Hippocampal formation (tissue), 2 donors: Measurements from ENCODE around the gene MOB3B.

Experiments
- DNase-seq, 2 donors: peaks; one replicate each; lab custom pipeline; 2025; lab: John Stamatoyannopoulos, UW

Gene MOB3B

DNA sequence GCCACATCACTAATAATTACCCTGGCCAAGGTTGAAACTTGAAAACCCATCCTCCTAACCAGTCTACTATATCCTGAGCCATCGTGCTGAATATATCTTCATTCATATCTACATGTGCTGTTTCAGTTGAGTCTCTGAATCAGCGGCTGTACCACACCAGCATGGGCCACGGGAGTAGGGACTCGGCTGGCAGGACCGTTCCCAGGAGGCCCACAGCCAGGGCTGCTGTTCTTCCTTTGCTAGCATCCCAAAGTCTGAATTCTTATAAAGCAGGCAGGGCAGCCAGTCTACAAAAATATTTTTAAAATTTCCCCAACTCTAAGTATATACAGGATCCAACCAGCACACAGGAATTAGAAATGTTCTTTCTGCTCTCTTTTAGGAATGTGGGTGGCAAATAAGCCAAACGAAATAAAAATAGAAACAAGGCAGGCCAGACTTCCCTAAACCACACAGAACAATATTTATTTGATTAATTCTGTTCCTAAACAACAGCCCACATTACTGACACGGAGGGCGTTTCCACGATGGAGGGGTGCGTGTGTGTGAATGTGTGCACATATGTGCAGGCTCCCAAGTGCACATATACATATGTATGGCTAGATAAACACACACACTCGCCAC, 189.8 kb downstream of the MOB3B start:
- peak in 1 of 2 donors; percentile 78 for DNase-seq

DNA sequence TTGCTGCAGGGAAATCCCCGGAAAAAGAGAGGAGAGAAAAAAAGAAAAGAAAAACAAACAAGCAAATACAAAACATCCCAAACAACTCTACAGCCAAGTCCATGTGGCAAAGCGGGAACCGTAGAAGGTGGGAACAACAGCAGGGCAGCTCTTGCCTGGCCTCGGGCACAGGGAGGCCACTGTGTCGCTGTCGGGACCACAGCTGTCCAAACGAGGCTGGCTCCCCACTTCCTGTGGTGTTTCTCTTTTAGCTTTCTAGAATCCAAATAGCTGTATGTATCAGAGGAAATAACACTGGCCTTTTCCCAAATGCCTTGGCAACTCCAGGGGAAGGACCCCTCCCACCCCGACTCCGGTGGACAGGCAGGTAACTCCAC, 191.1 kb downstream of the MOB3B start:
- no peak for DNase-seq

DNA sequence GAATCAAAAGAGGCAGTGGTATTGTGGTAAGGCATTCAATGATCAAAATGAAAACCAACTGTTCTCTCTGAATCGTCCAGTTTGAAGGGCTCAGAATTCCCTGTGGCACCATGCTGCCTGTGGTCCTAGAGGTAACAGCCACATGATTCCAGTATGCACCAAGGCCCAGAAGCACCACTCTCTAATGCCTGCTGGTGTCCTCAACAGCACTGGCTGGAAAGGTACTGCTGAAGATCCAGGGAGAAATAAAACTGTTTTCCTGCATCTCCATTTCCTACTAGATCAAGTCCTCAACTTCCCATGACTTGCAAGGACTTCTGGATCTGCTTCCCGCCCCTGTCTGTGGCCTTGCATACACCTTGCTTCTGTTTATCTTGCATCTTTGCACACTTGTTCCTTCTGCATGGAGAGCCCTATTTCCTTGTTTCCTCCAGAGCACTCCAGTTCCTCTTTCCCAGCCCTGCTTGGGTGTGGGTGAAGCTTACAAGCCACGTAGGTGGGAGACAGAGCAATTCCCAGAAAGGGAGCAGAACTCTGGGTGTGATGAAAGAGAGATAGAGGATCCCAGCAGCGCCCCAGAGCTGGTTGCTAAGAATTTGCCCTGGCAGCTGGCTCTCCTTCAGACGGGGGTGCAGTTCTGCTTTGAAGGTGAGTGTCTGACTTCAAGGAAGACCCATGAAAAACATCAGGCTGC, 191.6 kb downstream of the MOB3B start:
- DNase-seq, result peak in 1 of 2 donors; percentile 46

DNA sequence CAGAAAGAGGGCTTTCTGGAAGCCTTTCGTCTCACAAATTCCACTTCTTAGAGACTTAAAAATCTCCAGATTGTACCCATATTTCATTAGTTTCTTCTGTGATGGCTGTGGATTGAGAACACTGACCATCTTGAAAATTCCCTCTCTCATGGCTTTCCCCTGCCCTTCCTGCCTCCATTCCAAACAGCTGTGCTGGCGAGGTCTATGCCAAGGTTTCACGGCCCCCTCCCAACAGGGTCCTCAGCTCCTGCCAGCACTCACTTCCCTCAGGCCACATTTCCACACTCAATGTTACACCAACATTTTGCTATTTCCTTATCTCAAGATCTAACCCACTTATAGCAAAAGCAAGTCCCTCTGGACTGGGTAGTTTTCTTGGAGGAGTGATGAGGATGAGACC, 192.4 kb downstream of the MOB3B start:
- DNase-seq, result no peak

DNA sequence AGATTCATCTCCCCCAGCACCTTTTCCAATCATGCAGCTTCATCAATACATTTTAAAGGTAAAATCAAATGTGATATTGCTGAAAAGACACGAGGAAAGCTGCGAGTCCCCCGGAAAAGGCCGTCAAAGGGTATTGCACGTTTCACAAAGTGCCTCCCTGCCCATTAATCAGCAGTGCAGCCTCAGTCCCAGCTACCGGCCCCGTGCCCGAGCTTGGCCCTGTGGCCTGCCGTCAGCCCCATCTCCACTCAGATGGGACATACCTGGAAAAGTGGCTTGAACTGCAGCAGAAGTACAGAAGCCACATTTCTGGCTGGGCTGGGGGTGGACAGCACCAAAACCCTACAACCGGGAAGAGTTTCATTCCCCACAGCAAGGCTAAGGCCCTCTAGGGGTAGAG, 192.8 kb downstream of the MOB3B start:
- no peak for DNase-seq

DNA sequence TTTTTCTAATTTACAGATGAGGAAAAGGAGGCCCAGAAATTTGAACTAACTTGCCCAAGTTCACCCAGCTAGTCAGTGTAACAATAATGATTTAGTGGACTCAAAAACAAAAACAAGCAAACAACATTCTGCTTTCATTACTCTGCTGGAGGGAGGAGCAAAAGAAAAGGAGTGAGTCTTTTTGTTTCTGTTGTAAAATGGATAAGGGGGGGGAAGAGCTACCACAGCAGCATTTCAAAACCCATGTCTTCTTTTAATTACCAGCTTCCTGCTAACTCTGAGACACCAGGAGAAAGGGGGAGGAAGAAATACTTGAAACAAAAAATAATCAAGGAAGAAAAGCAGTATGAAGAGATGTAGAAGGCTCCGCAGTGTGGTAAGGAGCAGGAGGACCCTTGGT, 193.5 kb downstream of the MOB3B start:
- DNase-seq, result no peak

DNA sequence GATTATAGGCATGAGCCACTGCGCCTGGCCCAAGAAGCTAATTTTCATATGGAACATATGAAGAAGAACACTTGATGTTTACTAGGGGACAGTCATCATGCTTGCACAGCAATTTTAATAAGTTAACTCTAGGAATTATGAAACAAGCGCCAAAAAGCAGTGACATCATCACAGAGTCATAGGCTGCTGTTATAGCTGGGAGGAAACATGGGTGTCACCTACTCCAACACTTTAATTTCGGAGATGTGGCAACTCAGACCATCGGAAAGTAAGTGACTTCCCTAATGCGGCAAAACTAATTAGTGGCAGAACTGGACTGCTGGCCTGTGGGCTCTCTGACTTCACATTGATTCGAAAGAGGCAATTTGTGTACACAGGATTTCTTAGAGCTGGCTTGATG, 194.5 kb downstream of the MOB3B start:
- DNase-seq, result no peak

DNA sequence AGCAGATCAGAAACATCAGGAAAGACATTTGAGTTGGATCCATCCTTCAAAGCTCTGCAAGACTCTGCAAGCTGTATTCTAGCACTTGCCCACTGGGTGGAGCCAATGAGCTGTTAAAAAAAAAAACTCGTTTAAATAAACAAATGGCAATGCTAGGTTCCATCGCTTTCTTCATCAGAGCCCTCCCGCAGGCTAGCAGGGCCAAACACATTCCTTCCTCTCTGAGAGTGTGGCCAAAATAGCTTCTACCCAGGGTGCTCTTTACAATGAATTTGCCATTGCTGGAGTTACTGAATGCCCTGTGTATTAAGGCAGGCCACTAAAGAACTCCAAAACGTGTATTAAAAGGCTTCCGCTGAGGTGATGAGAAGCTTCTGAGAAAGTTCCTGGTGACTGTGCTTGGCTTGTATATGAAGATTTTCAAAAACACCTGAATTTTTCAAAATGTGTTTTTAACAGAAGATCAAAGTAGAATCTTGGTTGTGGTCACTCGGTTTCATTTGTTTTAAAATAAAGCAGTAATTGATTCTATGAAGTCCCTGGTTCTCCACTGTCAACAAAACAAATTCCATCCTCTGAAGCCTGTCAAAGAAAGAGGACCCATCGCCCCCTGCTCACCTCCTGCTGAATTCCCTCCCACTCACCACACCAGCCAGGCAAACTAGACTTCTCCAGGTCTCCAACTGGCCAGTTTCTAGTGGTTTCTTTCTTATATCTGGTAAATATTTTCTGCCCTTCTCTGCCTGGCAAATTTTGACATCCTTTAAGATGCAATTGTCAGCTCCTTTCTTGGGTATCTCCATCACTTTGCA, 196.2 kb downstream of the MOB3B start:
- peak; percentile 66 to 84 for DNase-seq

DNA sequence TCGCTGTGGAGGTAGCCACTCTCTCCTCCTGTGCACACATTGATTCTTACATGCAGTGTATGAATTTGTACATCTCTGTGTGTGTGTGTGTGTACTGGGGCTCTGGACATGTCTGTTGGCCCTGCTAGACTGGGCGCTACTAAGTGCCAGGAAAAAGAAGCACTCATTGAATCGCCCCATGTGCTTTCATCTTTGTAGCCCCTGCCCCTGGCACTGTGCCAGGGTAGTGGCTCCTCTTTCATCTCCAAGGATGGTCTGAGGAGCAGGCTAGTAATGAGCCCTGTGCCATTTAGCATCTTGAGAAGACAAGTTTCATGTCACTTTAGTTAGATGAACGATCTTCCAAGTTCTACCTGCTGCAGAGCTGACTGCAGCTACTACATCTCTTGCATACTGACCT, 198.2 kb downstream of the MOB3B start:
- DNase-seq, result no peak

DNA sequence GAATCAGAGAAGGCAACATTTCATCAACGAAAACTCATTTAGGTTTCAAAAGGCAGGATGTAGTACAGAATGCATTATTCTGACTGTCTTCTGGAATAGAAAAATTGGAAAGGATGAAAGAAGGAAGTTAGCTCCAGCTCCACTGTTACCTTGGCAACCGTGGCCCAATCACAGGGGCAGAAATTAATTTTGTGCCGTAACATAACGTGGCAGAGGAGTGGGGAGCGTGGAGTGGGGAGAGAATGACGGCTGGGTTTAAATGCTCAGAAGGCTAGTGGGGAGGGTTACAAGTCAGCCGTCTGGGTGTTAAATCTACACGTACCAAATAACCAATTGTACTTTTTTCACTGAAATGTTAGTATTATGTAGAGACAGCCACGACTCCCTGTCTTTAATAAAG, 200.3 kb downstream of the MOB3B start:
- no peak for DNase-seq

DNA sequence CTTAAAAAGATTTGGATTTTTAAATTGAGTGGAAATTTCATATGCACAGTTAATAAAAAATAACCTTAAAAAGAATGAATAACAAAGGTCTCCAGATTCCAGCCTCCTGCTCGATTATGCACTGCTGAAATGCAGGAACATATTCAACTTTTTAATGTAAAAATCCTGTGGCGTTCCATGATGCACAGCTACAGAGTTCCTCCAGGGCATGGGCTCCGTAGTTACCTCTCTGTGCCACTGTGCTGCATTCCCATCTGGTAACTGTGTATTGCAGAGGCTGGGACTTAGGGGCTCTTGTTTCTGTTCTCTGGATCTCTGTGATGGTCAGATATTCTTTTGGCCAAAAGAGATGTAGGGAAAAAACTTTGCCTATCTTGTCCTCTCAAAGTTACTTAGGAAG, 201.1 kb downstream of the MOB3B start:
- DNase-seq, result no peak

DNA sequence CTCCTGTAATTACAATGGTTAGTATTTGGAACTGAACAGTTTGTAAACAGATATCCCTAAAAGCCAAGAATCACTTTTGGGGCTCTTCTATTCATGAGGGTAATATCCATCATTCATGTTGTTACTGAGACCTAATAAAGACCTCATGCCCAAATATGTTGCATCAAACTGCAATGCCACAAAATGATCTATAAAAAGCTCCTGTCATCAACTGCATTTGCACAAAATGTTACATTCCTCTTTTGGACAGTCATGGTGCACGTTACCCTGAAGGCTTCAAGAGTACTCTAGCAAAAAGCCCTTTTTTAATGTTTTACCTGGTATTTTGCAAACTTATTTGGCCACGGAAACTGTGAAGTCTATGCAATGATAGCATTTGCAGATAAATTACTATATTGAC, 218.4 kb downstream of the MOB3B start:
- DNase-seq, result no peak

DNA sequence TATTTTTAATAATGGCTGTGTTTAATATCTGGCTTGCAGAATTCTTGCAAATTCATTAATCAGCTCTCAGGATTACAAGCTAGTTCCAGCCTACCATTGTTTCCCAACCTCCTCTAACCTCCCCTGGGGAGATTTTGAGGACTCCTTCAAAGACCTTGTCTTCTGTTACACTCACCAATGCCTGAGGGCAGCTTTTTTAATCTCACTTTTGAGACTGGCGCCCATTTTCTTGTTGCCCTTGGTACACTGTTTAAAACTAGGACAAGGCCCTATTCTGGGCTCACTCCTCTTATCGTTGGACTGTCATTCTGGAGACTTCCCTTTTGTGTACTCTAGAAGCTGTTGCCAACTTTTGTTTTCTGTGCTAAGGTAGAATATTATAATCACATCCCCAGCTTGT, 219.0 kb downstream of the MOB3B start:
- DNase-seq, result no peak

DNA sequence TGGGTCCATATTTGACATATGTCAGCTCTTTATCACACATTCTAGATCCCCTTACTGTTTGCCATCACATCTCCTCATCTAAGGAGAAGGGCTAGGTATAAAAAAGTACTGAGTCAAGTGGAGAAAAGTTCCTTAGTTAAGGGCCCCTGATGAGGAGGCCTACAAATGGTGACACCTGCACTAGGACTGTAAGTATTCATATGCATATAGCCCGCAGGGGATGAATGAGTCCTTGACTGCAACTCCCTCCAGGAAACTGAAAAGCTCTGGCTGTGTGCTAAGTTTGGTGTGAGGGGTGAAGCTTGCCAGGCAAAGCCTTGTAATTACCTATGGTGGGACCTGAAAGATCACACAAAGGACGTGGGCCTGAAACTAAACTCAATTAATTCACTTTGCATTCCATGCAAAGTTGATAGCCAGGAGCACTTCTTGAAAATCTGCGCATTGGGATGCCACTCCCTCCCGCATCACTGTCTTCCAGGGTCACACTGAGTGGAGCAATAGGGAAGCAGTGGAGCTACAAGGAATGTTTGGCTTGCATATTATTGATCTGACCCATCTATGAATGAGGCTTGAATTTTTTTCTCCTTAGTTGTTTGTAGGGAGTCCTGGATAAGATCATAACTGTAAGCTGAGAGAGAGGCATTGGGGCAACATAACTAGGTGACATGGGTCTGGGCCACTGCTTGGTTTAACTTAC, 220.8 kb downstream of the MOB3B start:
- DNase-seq, result no peak

DNA sequence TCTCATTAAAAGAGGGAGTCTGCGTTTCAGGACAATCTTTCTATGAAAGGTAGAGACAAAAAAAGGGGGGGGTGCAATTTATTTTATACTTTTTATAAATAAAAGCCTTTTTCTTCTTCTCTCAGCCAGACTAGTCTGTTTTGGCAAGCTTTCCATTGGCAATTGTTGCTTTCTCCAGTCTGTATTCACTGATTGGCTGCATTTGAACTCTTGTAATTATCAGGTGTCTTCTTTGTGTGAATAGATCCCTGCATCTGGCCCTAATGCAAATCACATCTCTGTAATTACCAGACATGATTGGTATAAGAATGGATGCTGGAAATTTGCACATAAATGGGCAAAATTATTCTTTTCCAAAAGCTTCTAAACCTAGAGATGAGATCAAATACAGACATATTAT, 225.1 kb downstream of the MOB3B start:
- no peak for DNase-seq

DNA sequence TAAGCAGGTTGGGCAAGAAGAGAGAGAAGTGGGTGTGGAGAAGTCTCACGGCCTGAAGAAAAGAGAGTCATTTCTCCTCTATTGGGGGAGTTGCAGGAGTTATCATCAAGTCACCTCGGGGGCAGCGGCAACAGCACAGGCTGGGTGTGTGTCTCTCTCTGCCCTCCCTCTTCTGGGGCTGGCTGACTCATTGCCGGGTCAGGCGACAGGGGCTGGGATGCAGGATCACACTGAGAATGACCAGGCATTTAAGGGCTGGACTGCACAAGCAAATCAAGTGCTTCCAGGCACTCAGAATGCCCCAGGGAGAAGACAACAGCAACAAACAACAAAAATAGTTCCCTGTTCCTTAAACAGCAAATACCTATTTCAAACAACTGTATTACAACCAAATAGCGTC, 226.4 kb downstream of the MOB3B start:
- no peak for DNase-seq

DNA sequence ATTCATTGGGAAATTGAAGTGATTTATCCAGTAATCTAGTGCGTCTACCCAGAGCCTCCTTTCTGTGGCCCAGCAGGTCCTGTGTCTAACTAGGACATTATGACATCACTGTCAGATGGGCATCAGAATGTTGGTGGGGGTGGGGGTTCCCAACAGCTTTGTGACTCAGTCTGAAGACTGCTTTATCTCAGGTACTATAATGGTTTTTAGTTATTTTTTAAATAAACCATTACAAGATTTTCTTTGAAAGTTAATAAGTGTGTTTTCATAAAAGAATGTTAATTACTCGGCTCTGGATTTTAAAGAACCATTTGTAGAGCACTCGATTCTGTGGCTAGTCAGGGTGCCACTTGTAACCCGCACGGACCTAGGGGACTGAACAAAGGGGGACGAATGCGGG, 232.6 kb downstream of the MOB3B start, which contains the start of gene EQTN:
EQTN (minus strand) TSS at position 101 of the 400 bp plus-strand sequence; CDS start at position 6, 95 bp downstream.
- no peak for DNase-seq

DNA sequence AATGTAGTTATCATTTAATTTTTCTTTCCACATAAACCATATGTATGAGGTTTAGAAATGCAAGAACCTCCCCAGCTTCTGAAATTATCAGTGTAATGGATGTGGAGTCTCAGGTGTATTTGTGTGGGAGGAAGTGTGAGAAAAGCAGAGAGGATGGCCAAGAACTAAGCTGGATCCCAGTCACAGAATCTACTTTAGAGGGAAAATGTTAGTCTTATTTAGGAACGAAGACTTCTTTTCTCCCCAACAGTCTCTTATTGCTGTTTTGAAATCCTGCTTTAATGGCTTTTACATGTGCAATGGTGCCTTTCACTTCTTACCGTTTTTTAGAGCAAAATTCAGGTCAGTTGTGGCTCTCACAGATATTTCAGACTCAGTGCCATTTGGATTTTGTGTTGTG, 235.6 kb downstream of the MOB3B start:
- no peak for DNase-seq

DNA sequence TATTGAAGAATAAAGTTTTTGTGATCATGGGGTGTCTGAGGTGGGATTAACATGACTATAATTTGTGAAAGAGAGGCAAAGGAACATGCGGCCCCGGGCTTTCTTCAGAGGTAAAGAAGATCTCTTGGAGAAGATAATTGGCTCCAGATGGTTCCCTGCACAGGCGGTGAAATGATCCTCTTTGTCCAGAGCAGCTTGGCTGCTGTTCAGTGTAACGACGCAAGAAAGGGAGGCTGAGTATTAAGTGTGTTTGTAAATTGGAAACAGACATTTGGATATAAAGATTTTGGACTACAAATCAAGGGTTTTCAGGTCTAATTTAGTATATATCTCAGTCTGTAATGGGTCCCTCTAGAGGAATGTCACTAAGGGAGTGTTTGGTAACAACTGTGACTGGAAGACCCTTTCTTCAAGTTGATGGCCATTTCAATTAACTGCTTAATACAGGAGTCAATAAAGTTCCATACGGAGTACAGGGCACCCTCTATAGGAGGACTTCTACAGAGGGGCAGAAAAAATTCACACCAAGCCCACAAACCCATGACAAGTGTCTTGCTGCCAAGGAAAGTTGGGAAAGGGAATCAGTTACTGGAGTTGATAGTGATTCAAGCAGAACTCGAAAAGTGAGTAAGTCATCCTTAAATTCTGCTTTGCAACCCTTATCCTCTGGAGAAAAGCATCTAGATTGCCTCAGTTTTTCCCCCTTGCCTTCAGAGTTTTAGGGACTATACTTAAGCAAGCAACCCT, 236.8 kb downstream of the MOB3B start:
- DNase-seq, result no peak

DNA sequence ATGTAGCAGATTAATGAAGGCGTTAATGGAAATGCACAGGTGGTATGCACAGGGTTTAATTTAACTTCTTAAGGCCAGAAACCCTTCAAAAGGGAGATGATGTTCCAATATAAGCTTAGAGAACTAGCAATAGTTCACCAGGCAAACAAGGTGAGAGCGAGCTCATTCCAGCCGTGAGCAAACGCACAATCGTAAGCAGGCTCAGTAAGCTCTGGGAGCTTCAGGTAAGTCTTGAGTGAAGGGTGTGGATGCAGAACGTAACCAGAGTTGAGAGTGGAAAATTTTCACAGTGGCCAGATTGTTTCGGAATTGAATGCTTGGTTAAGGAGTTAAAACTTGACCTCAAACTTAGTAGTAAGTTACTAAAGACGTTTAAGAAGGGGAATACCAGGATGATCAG, 238.3 kb downstream of the MOB3B start:
- DNase-seq, result no peak

DNA sequence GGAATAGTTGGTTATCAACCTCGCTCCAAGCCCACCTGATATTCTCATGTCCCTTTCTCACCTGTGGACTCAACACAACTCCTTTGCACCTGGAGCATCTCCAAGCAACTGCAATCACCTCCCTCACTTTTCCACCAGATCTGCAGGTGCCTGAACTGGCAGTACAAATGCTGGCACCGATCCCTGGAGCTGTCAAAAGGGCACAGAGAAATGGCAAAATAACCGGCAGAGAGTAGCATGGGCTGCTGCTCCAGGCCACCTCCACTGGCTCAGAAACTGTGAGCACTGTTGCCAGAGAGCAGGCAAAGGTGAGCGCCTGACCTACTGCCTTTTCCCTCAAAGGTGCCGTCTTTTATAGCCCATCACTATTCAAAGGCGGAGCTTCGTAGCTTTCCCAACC, 247.3 kb downstream of the MOB3B start:
- DNase-seq, result no peak

DNA sequence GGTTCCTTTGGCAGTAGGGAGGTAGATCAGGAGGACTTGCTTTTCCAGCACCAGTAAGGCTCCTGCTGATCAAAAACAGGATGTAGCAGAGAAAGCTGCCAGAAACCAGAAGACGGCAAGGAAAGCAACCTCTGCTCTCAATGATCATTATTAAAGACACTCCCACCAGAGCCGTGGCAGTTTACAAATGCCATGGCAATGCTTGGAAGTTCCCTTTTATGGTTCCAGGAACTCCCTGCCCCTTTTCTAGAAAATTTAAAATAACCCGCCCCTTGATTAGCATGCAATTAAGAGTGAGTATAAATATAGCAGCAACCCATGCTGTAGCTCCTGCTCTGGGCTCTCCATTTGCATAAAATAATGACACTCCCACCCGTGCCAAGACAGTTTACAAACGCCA, 248.8 kb downstream of the MOB3B start:
- no peak for DNase-seq
